AG04449 (cell line): ENCODE results near the gene DCST2.

ENCODE experiments used
- CTCF ChIA-PET: fragments of 350-600 bp; formaldehyde crosslinking; extraction: SDS; loops from one replicate; lab custom pipeline; 2021; ENCODE audit warnings: antibody characterized with exemption; lab: Yijun Ruan, JAX
- POLR2A ChIA-PET: fragments of 400-600, 350-600 bp; formaldehyde crosslinking; extraction: SDS; loops from one replicate; lab custom pipeline; 2020; ENCODE audit warnings: antibody characterized with exemption, inconsistent platforms; lab: Yijun Ruan, JAX
- DNase-seq: peaks from one replicate; pipeline ENCODE4 v3.0.0-alpha.2; 2010; ENCODE audit warnings: low read depth, low spot score
- H3K4me3 ChIP-seq: 2 replicates; pipeline ENCODE4 v1.5.1; 2011; ENCODE audit warnings: low read depth, mild to moderate bottlenecking, control low read depth, low read length
- CTCF ChIP-seq: IDR thresholded peaks from one replicate; pipeline ENCODE4 v1.5.1; 2011; ENCODE audit warnings: mild to moderate bottlenecking, moderate library complexity, low read length, control low read depth, inconsistent platforms; ENCODE audit not compliant: insufficient read depth; ENCODE audit errors: missing control alignments

DCST2 gene

GRCh38 chr1:155033524-155033923, at the start of gene DCST2, which contains the start of gene DCST1:
Gene DCST2 (minus strand): TSS chr1:155033781. CDS start chr1:155033701, 80 bp downstream.
Gene DCST1 (plus strand): TSS chr1:155033824. CDS start chr1:155034037, 213 bp downstream.
- no peak within 1 kb of the TSS for H3K4me3 ChIP-seq
- ChIA-PET POLR2A (no interaction called here), CTCF (interaction anchor here (1.0 to 9.3 kb wide), 8 partner anchors 11 to 34 kb away, joined by 3 to 85 read pairs (median 4); no protein-coding TSS in a partner anchor)
- DNase-seq, result no peak
- no peak for TF ChIP-seq CTCF

DNA sequence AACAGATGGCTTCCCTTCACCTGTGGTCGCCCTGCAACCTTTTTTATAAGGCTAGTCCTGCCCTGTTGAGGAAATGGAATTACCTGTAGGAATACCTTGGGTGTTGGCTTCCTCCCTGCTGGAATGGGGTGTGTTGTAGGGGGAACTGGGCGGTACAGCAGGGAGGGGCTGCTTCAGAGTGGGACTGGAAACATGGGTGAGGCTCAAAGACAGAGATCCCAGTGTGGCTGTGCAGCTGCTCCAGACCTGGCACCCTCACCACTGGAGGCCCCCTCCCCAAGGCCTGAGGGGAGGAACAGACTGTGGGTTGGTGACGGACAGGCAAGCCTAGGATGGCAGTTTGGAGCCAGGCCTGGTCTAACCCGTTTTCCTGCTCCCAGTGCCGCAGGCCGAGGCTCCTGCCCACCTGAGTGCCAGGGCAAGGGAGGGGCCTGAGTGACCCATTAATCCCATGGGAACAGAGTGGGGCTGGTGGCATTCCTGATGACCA, 49.5 kb upstream of the DCST2 start:
- no peak overlapping the region for H3K4me3 ChIP-seq
- ChIA-PET CTCF (interaction anchor here (0.8 to 5.5 kb wide), 6 partner anchors 9 to 413 kb away, joined by 3 to 212 read pairs (median 8); partner anchors contain the start of genes EFNA4 and KRTCAP2), POLR2A (no interaction called here)
- no peak for DNase-seq
- TF ChIP-seq CTCF, result no peak

DNA sequence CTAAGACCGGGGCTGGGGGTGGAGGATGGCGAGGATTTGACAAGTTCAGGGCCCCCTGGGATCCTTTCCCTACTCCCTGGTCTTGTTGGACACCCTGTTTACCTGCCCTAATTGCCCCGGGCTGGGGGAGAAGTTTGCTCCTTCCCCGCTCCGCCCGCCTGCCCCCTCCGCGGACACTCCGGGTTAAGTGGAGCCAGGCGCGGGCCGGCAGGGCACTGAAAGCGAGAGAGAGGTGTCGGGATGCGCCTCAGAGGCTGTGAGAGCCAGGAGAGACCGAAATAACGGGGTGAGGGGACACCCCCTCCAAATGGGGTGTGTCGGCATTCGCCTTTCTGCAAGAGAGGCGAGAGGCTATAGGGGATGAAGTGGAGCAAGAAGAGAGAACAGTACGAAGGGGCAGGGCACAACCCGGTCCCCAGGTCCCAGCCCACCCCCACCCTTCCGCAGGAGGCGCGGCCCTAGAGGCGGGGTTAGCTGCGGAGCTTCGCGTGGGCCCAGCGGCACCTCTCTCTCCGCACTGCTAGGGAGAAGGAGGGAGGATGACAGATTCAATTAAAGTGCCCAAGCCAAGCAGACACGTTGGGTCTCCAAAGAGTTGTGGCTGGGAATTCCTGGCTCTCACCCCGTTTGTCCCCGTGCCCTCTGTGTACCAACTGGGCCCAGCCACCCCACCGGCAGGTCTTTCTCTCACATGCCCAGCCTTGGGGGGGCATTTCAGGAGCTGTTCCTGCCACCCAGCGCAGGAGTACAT, 48.9 kb upstream of the DCST2 start:
- H3K4me3 ChIP-seq, result no peak overlapping the region
- CTCF ChIA-PET, result interaction anchor here (1.9 to 5.5 kb wide), 3 partner anchors 22 to 87 kb away, joined by 11 to 212 read pairs (median 117); partner anchors contain the start of genes EFNA4 and KRTCAP2
- POLR2A ChIA-PET, result no interaction called here
- no peak for TF ChIP-seq CTCF
- DNase-seq, result no peak

DNA sequence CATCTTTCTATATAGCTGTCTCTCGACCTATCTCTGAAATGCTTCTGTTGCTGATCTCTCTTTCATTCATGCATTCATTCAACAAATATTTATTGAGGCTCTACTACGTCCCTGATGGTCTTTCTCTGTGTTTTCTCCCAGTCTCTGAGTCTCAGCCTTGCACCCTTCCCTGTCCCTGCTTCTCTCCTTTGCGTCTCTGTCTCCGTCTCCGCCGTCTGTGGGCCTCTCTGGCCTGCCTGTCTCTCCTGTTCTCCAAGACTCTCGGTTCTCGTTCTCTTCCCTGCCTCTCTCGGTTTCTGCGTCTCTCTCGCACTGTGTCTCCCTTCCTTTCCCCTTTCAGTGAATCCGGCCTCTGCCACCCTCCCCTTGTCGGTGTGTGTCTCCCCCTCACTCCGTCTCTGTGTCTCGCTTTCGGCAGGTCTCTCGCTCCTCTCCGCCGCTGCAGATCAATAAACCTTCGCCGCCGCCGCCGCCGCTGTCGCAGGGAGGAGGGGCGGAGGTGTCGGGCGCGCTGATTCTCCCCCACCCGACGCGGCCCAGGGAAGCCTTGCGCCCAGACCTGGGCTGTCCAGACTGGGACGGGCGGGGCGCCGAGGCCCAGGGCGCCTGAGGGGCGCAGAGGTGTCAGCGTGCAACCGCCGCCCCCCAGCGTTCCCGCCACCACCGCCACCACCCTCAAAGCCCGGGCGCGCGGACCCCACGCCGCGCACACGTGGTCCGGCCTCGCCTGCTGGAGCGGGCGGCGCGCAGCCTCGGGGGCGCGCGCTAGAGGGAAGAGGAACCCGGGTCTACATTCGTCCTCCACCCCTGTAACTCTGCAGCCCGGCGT, 48.1 kb upstream of the DCST2 start:
- no peak overlapping the region for H3K4me3 ChIP-seq
- ChIA-PET POLR2A (no interaction called here), CTCF (interaction anchor here (0.8 to 5.5 kb wide), 11 partner anchors 10 to 93 kb away, joined by 3 to 212 read pairs (median 5); partner anchors contain the start of genes EFNA4 and KRTCAP2)
- DNase-seq, result no peak
- no peak for TF ChIP-seq CTCF

DNA sequence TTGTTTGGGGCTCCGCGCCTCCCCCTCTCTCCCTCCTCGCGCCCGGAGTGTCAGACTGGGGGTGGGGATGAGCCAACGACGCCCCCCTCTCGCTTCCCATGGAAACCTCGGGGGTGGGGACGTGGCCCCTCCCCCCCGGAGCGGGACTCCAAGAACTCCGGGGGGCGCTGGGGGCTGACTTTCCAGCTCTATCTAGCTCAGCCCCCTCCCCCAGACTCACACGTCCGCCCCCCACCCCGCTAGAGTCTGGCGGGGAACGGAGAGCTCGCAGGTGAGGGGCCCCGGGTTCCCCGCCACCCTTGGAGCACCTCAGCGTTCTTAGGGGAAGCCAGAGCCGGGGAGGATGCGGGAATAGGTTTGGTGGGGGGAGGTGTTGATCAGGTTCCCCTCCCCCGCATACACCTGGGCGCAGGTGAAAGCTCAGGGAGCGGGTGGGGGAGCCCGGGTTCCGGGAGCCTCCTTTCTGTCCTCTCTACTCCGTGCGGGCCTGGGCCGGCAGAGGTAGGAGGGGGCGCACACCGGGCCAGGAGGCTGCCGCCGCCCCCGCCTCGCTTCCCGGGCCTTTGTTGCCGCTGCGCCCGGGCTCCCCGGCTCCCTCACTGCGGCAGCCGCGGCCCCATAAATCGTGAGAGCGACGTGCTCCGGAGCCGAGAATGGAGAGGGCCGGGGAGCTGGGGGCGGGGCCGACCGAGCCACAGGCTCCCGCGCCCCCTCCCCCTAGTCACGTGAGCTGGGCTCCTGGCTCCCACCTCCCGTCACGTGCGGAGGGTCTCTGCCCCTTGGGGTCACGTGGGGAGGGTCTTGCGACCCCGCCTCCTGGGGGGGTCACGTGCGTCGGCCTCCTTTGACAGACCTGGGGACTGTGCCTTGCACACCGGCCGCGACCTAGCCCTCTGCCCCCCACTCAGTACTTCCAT, 47.0 kb upstream of the DCST2 start:
- POLR2A ChIA-PET, result no interaction called here

More for the DNA sequence above, 47.0 kb upstream of the DCST2 start:
- DNase-seq, result no peak
- H3K4me3 ChIP-seq, result no peak overlapping the region
- CTCF ChIA-PET, result interaction anchor here (0.8 to 3.6 kb wide), 12 partner anchors 10 to 94 kb away, joined by 3 to 21 read pairs (median 4); partner anchors contain the start of genes EFNA4 and KRTCAP2
- no peak for TF ChIP-seq CTCF
